DND-41 (cell line): ENCODE measurements around the gene OR3A2.

Source experiments
- CTCF ChIP-seq: IDR thresholded peaks from 2 replicates; pipeline ENCODE4 v1.5.1; 2012; ENCODE audit warnings: borderline replicate concordance, low read length, moderate library complexity, mild to moderate bottlenecking; ENCODE audit not compliant: poor library complexity, severe bottlenecking; ENCODE audit errors: extremely low read depth
- EZH2 ChIP-seq: IDR thresholded peaks from 3 replicates; pipeline ENCODE4 v1.6.1; 2012; ENCODE audit warnings: borderline replicate concordance, low read depth, mild to moderate bottlenecking, moderate library complexity, low read length, inconsistent platforms; ENCODE audit not compliant: severe bottlenecking

DNA sequence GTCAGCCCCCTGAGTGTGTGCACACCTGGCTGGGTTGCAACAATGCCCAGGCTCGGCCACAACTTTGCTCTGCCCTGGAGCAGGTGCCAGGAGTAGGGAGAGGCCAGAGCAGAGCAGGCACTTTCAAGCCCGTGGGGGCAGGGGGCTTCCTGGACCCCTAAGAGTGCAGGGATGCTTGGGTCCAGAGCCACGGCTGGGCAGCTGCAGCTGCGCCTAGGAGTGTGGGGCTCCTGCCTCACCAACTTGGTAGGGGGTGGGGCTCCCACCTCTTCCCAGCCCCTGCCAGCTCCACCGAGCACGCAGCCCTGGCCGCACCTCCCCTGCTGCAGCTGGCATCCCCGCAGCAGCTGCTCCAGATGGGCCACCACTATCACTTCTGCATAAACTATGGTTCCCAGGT, 7.8 kb downstream of the OR3A2 start:
- TF ChIP-seq CTCF (no peak), EZH2 (no peak)
